ENCODE data around the gene CA12. TPM values are rescaled to one million over a fixed set of nuclear protein-coding genes. Genes with fewer than 3 reads are reported as not detected.

CA12 gene
- total RNA-seq, 4 donors from 2014 or later, result 13.3 to 46.7 (median 17.5) TPM

DNA sequence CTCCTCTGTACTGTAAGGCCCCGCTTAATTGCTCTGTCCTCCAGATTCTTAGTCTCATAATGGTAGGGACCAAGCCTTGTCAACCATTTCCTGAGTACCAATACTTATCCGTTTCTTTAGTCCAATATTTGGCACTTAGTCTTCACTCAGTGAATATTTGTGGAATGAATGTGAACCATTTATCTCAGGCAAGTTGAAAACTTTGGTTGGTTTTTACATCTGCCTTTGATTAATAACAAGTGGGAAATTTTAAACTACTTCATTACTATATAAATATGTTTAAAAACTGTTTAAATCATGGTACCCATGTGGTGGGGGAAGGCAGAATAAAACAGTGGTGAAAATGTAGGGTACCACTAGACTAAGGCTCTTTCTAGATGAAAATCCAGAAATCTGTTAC, 15.2 kb downstream of the CA12 start:
- no peaks in the 10 kb centered on the region for H3K27me3 ChIP-seq
- peaks cover 0 to 68% (median 0%) of the 10 kb centered on the region in 3 donors for H3K4me1 ChIP-seq
- peak overlapping the region in 1 of 4 donors; percentile 69 for H3K27ac ChIP-seq
- no peak overlapping the region for H3K4me3 ChIP-seq
- no peaks in the 10 kb centered on the region for H3K36me3 ChIP-seq
- no peak for ATAC-seq
- no peaks in the 10 kb centered on the region for H3K9me3 ChIP-seq
- 59 to 60% methylated on average over 1 to 2 of the region's 2 CpGs for WGBS, 2 donors (ENCODE audit: low coverage in 1 of 2)
- TF ChIP-seq, protein P1, sequence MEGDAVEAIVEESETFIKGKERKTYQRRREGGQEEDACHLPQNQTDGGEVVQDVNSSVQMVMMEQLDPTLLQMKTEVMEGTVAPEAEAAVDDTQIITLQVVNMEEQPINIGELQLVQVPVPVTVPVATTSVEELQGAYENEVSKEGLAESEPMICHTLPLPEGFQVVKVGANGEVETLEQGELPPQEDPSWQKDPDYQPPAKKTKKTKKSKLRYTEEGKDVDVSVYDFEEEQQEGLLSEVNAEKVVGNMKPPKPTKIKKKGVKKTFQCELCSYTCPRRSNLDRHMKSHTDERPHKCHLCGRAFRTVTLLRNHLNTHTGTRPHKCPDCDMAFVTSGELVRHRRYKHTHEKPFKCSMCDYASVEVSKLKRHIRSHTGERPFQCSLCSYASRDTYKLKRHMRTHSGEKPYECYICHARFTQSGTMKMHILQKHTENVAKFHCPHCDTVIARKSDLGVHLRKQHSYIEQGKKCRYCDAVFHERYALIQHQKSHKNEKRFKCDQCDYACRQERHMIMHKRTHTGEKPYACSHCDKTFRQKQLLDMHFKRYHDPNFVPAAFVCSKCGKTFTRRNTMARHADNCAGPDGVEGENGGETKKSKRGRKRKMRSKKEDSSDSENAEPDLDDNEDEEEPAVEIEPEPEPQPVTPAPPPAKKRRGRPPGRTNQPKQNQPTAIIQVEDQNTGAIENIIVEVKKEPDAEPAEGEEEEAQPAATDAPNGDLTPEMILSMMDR (IDR thresholded peaks at IDR 0.05), result no peak
- TF ChIP-seq POLR2AphosphoS5 (IDR thresholded peaks at IDR 0.05) (no peak), EP300 (IDR thresholded peaks at IDR 0.05) (no peak), POLR2A (IDR thresholded peaks at IDR 0.05) (no peak)

GRCh38 chr15:63365273-63365680, 16.4 kb downstream of the CA12 start:
- peaks cover 0 to 57% (median 0%) of the 10 kb centered on the region in 3 donors for H3K4me1 ChIP-seq
- H3K9me3 ChIP-seq, result no peaks in the 10 kb centered on the region
- ATAC-seq, result no peak
- no peaks in the 10 kb centered on the region for H3K27me3 ChIP-seq
- H3K27ac ChIP-seq, result no peak overlapping the region
- H3K36me3 ChIP-seq, result no peaks in the 10 kb centered on the region
- no peak for TF ChIP-seq EP300 (IDR thresholded peaks at IDR 0.05)
- no peak for TF ChIP-seq POLR2AphosphoS5 (IDR thresholded peaks at IDR 0.05)
- TF ChIP-seq, protein P1 (IDR thresholded peaks at IDR 0.05), result no peak
- no peak for TF ChIP-seq POLR2A (IDR thresholded peaks at IDR 0.05)
- 71 to 75% methylated on average over 3 to 5 of the region's 5 CpGs for WGBS, 2 donors (ENCODE audit: low coverage in 1 of 2)
- H3K4me3 ChIP-seq, result no peak overlapping the region

- H3K27ac ChIP-seq, result no peak overlapping the region
- WGBS, 2 donors (ENCODE audit: low coverage in 1 of 2), result 57 to 65% methylated on average over 3 to 9 of the region's 11 CpGs
- no peak for ATAC-seq
- H3K27me3 ChIP-seq, result no peaks in the 10 kb centered on the region
- H3K9me3 ChIP-seq, result no peaks in the 10 kb centered on the region
- no peaks in the 10 kb centered on the region for H3K36me3 ChIP-seq
- TF ChIP-seq, protein P1 (IDR thresholded peaks at IDR 0.05), result no peak
- no peak for TF ChIP-seq POLR2AphosphoS5 (IDR thresholded peaks at IDR 0.05)
- no peak for TF ChIP-seq POLR2A (IDR thresholded peaks at IDR 0.05)
- no peak for TF ChIP-seq EP300 (IDR thresholded peaks at IDR 0.05)
- no peak overlapping the region for H3K4me3 ChIP-seq
- H3K4me1 ChIP-seq, result peaks cover 0 to 55% (median 0%) of the 10 kb centered on the region in 3 donors
Measured at GRCh38 chr15:63364399-63365272, 17.0 kb downstream of the CA12 start.

- 79 to 88% methylated on average over 2 of the region's 2 CpGs for WGBS, 2 donors (ENCODE audit: low coverage in 1 of 2)
- Histone ChIP-seq H3K4me3 (no peak overlapping the region), H3K9me3 (no peaks in the 10 kb centered on the region), H3K4me1 (peaks cover 0 to 42% (median 0%) of the 10 kb centered on the region in 3 donors), H3K27ac (no peak overlapping the region), H3K27me3 (no peaks in the 10 kb centered on the region), H3K36me3 (no peaks in the 10 kb centered on the region)
- TF ChIP-seq POLR2A (IDR thresholded peaks at IDR 0.05) (no peak), POLR2AphosphoS5 (IDR thresholded peaks at IDR 0.05) (no peak), EP300 (IDR thresholded peaks at IDR 0.05) (no peak)
- TF ChIP-seq, protein P1 (IDR thresholded peaks at IDR 0.05), result no peak
- no peak for ATAC-seq
Measured at GRCh38 chr15:63363292-63363691, 18.4 kb downstream of the CA12 start.

GRCh38 chr15:63362885-63363284, 18.8 kb downstream of the CA12 start:
- no peak for ATAC-seq
- H3K36me3 ChIP-seq, result no peaks in the 10 kb centered on the region
- H3K9me3 ChIP-seq, result no peaks in the 10 kb centered on the region
- no peaks in the 10 kb centered on the region for H3K27me3 ChIP-seq
- H3K27ac ChIP-seq, result no peak overlapping the region
- TF ChIP-seq POLR2AphosphoS5 (IDR thresholded peaks at IDR 0.05), result no peak
- TF ChIP-seq, protein P1 (IDR thresholded peaks at IDR 0.05), result no peak
- no peak for TF ChIP-seq POLR2A (IDR thresholded peaks at IDR 0.05)
- TF ChIP-seq EP300 (IDR thresholded peaks at IDR 0.05), result no peak
- peaks cover 0 to 38% (median 0%) of the 10 kb centered on the region in 3 donors for H3K4me1 ChIP-seq
- no peak overlapping the region for H3K4me3 ChIP-seq
- 90 to 93% methylated on average over 5 to 7 of the region's 7 CpGs for WGBS, 2 donors (ENCODE audit: low coverage in 1 of 2)
